NB4 (cell line): ENCODE results near the gene GNAI1.

Source experiments
- DNase-seq: peaks from one replicate; pipeline ENCODE4 v3.0.0; 2010; ENCODE audit warnings: low read depth
- H3K4me3 ChIP-seq: one replicate; pipeline ENCODE4 v1.5.1; 2011; ENCODE audit warnings: mild to moderate bottlenecking, low read depth, low read length, moderate library complexity
- CTCF ChIP-seq: IDR thresholded peaks from one replicate; pipeline ENCODE4 v1.5.1; 2012; ENCODE audit warnings: low read depth, low read length
- MAX ChIP-seq: IDR thresholded peaks from 2 replicates; pipeline ENCODE4 v1.6.1; 2011; ENCODE audit warnings: low read depth, low read length
- MYC ChIP-seq: IDR thresholded peaks from 2 replicates; pipeline ENCODE4 v1.6.1; 2011; ENCODE audit warnings: low read depth, low read length
- POLR2A ChIP-seq: IDR thresholded peaks from 2 replicates; pipeline ENCODE4 v1.6.1; 2011; ENCODE audit warnings: mild to moderate bottlenecking; ENCODE audit not compliant: insufficient read length; ENCODE audit errors: extremely low read depth

GNAI1 gene

GRCh38 chr7:80140388-80140787 lies 5.8 kb downstream of the GNAI1 start:
- TF ChIP-seq CTCF (no peak), MAX (no peak), POLR2A (no peak), MYC (no peak)
- no peak overlapping the region for H3K4me3 ChIP-seq
- DNase-seq, result no peak

- no peak overlapping the region for H3K4me3 ChIP-seq
- DNase-seq, result no peak
- TF ChIP-seq MYC (no peak), CTCF (no peak), POLR2A (no peak), MAX (no peak)
Measured at GRCh38 chr7:80141376-80141775, 6.7 kb downstream of the GNAI1 start.

- no peak for TF ChIP-seq CTCF
- no peak for TF ChIP-seq MAX
- TF ChIP-seq POLR2A, result no peak
- TF ChIP-seq MYC, result no peak
- no peak overlapping the region for H3K4me3 ChIP-seq
- no peak for DNase-seq
Measured at GRCh38 chr7:80142853-80143580, 8.4 kb downstream of the GNAI1 start.

- no peak for DNase-seq
- TF ChIP-seq CTCF, result no peak
- no peak for TF ChIP-seq POLR2A
- TF ChIP-seq MYC, result no peak
- TF ChIP-seq MAX, result no peak
- H3K4me3 ChIP-seq, result no peak overlapping the region
Measured at GRCh38 chr7:80145780-80146422, 11.3 kb downstream of the GNAI1 start.

GRCh38 chr7:80146545-80147182 lies 12.0 kb downstream of the GNAI1 start:
- no peak for TF ChIP-seq POLR2A
- TF ChIP-seq CTCF, result no peak
- no peak for TF ChIP-seq MAX
- TF ChIP-seq MYC, result no peak
- H3K4me3 ChIP-seq, result no peak overlapping the region
- no peak for DNase-seq
